ENCODE measurements around the gene PYCARD. TPM values are rescaled to one million over a fixed set of nuclear protein-coding genes. Genes with fewer than 3 reads are reported as not detected.

PYCARD gene
- total and polyA plus RNA-seq, 10 of the 15 experiments (the other 5 are each of a cell fraction or from before 2014, with no cell fraction given) = 5.1 to 106 (median 45.9) TPM

- SMC1A ChIA-PET (ENCODE audit: uncharacterized antibody, unreplicated experiment) = interaction anchor here (0.9 kb wide), 1 partner anchor 87 kb away, joined by 3 read pairs; no protein-coding TSS in a partner anchor
- Histone ChIP-seq H3K4me3 (no peak within 1 kb of the TSS), H3K27me3 (replicated peaks in 1 of 2; ENCODE audit: control insufficient read depth in 2 of 2, insufficient read depth in 2 of 2, low read length in 1 of 2) (peaks cover 14 to 18% of the 10 kb centered on the region in 2 experiments), H3K36me3 (ENCODE audit: control insufficient read depth in 2 of 2, insufficient read depth in 2 of 2, low read length in 1 of 2) (no peaks in the 10 kb centered on the region), H2AFZ (ENCODE audit: control insufficient read depth, low read depth, low read length) (no peak within 1 kb of the TSS), H3K4me2 (ENCODE audit: control insufficient read depth, insufficient read depth) (peak within 1 kb of the TSS; percentile 64), H3K4me1 (ENCODE audit: control insufficient read depth, insufficient read depth, low read length) (peaks cover 14% of the 10 kb centered on the region), H3K79me2 (ENCODE audit: control insufficient read depth, insufficient read depth, low read length) (no peaks in the 10 kb centered on the region), H4K20me1 (ENCODE audit: control insufficient read depth, insufficient read depth) (no peaks in the 10 kb centered on the region), H3K27ac (ENCODE audit: control insufficient read depth, insufficient read depth) (no peak within 1 kb of the TSS), H3K9me3 (replicated peaks; ENCODE audit: control insufficient read depth, insufficient read depth, low read length) (no peaks in the 10 kb centered on the region), H3K9ac (ENCODE audit: control insufficient read depth, insufficient read depth, low read length) (no peak within 1 kb of the TSS)
- no TSS peak for BruUV-seq (replicated peaks)
- intact Hi-C loops (cut with micrococcal nuclease; ENCODE audit: unreplicated experiment) (no loop called here), in situ Hi-C loops (cut with MboI) (no loop called here)
- CTCF ChIA-PET = no interaction called here
- WGBS (ENCODE audit: insufficient coverage, insufficient replicate concordance, low lambda C conversion rate, missing lambda C conversion rate) = 67% methylated on average over 25 of the region's 25 CpGs
- TF ChIP-seq EZH2 (IDR thresholded peaks at IDR 0.05; ENCODE audit: borderline replicate concordance, control insufficient read depth, low read depth, low read length) = no peak
- TF ChIP-seq SPI1 (IDR thresholded peaks at IDR 0.05; ENCODE audit: borderline replicate concordance, insufficient read depth, low read depth, low read length) = peak; percentile 17; the same call in 1 of the 2 replicates
- POLR2A ChIA-PET = interaction anchor here (0.6 to 1.1 kb wide), 2 partner anchors 31 to 59 kb away, joined by 3 to 4 read pairs; no protein-coding TSS in a partner anchor
- ATAC-seq (no peak), FAIRE-seq (no peak), DNase-seq (ENCODE audit: low read depth, low spot score) (no peak)
- RAD21 ChIA-PET (ENCODE audit: unreplicated experiment) = no interaction called here
Measured at GRCh38 chr16:31213877-31214707, 11.5 kb upstream of the PYCARD start, which contains the start of gene TRIM72. Gene TRIM72 (plus strand): TSS chr16:31214119. CDS start chr16:31214739, 620 bp downstream.

- SMC1A ChIA-PET (ENCODE audit: uncharacterized antibody, unreplicated experiment) = interaction anchor here (0.9 kb wide), 2 partner anchors 88 to 93 kb away, joined by 3 read pairs; no protein-coding TSS in a partner anchor
- 92% methylated on average over 1 of the region's 1 CpG for WGBS (ENCODE audit: insufficient coverage, insufficient replicate concordance, low lambda C conversion rate, missing lambda C conversion rate)
- Histone ChIP-seq H3K79me2 (ENCODE audit: control insufficient read depth, insufficient read depth, low read length) (no peaks in the 10 kb centered on the region), H3K27ac (ENCODE audit: control insufficient read depth, insufficient read depth) (no peak overlapping the region), H3K36me3 (ENCODE audit: control insufficient read depth in 2 of 2, insufficient read depth in 2 of 2, low read length in 1 of 2) (no peaks in the 10 kb centered on the region), H3K9ac (ENCODE audit: control insufficient read depth, insufficient read depth, low read length) (no peak overlapping the region), H3K4me3 (no peak overlapping the region), H3K27me3 (replicated peaks in 1 of 2; ENCODE audit: control insufficient read depth in 2 of 2, insufficient read depth in 2 of 2, low read length in 1 of 2) (peaks cover 14 to 18% of the 10 kb centered on the region in 2 experiments), H3K9me3 (replicated peaks; ENCODE audit: control insufficient read depth, insufficient read depth, low read length) (no peaks in the 10 kb centered on the region), H3K4me1 (ENCODE audit: control insufficient read depth, insufficient read depth, low read length) (peaks cover 14% of the 10 kb centered on the region), H3K4me2 (ENCODE audit: control insufficient read depth, insufficient read depth) (no peak overlapping the region), H4K20me1 (ENCODE audit: control insufficient read depth, insufficient read depth) (no peaks in the 10 kb centered on the region), H2AFZ (ENCODE audit: control insufficient read depth, low read depth, low read length) (no peak overlapping the region)
- no peak for DNase-seq (ENCODE audit: low read depth, low spot score)
- in situ Hi-C loops (cut with MboI) = no loop called here
- RAD21 ChIA-PET (ENCODE audit: unreplicated experiment) = no interaction called here
- POLR2A ChIA-PET = interaction anchor here (0.6 to 1.1 kb wide), 3 partner anchors 31 to 657 kb away, joined by 3 to 4 read pairs (median 3); no protein-coding TSS in a partner anchor
- intact Hi-C loops (cut with micrococcal nuclease; ENCODE audit: unreplicated experiment) = no loop called here
- no peak for TF ChIP-seq KDM1A (IDR thresholded peaks at IDR 0.05; ENCODE audit: borderline replicate concordance)
- no peak for TF ChIP-seq ASH2L (IDR thresholded peaks at IDR 0.05; ENCODE audit: borderline replicate concordance, low read depth)
- TF ChIP-seq NRF1 (conservative IDR thresholded peaks at IDR 0.05; ENCODE audit: low read depth, low read length) = no peak
- no peak for TF ChIP-seq RAD21 (IDR thresholded peaks at IDR 0.05; ENCODE audit: insufficient read depth, low read depth, low read length)
- no peak for TF ChIP-seq CHD2 (IDR thresholded peaks at IDR 0.05; ENCODE audit: borderline replicate concordance, low read depth, low read length)
- ATAC-seq = no peak
- FAIRE-seq = no peak
- no TSS peak for BruUV-seq (replicated peaks)
- CTCF ChIA-PET = no interaction called here
Measured at GRCh38 chr16:31213342-31213741, 10.8 kb upstream of the PYCARD start.
